Stimulated activated CD8-positive, alpha-beta memory T cell treated with anti-CD3 and anti-CD28 coated beads, Interleukin-7, amount 100 ng/mL, for 48 hours (primary cell): ENCODE data around the gene LTO1.

Experiments
- DNase-seq, 2 donors: peaks; one replicate each; pipeline ENCODE4 v3.0.0-alpha.2; 2020; ENCODE audit warnings: low read depth in 1 of 2; ENCODE audit errors: extremely low read depth in 1 of 2

The LTO1 gene

GRCh38 chr11:69647390-69647748, 27.8 kb downstream of the LTO1 start:
- no peak for DNase-seq

DNA sequence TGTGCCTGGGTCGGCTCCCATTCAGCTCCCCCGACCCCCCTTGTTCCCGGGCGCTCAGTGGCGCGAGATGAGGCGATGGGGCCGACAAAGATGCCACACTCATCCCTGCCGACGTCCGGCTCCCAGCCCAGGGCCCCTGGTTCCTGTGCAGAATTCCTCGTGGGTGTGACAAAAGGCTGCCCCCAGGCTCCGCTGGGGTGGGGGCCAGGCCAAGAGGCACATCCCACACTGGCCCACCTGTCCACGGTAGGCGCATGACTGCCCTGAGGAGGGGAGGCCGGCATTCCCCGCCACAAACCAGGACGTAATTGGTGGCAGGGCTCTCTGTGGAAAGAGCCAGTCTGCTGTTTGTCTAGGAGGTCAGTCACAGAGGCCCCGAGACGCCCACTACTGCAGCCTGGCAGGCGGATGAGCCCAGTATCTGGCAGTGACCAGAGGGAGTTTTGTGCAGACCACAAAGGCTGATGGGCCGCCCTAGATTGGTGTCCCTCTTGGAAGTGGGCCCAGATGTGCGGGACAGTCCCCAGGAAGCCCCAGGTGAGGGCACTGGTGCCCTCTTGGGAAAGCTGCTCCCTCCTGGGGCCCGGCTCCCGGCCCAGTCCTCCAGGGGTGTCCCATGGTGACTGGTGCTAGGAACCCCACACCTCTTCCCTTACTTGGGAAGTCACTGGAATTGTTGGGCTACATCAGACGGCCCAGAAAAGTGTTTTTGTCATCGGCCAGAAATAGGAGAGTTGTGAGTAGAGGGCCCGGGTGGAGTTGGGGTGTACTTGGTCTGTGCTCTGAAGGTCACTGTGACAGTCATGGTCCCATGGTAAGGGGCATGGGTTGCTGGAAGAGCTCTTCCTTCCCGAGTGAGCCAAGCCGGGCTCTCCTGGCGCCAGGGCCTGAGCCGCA, 28.4 kb downstream of the LTO1 start:
- DNase-seq, result no peak

DNA sequence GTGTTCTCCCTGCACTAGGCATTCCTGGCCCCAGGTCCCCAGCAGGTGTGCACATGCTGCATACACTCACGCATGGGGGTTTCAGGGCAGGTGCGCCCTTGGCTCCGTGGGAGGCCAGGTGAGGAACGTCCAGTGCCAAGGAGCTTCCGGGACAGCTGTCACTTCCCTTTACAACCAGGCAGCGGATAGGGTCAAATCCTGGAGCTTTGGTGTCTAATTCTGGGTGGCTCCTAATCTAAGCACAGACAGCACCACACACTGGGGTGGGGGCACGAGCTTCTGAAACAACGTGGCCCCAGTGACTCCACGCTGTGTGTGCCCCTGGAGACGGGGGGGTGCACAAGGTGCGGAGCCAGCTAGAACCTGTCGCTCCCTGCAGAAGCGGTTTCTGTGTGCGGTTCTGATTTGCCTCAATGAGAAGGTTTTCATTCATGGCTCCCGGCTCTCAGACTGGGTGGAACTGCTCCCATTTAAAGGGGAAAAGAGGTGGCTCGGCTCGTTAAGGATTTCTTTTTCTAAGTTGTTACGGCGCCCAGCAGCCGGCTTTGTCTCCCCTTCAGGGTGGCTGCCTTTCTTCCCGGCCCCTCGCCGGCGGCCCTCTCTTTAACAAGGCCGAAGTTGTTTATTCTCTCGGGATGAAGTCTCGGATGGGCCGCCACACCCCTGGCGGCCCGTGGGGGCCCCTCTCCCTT, 29.2 kb downstream of the LTO1 start:
- DNase-seq, result no peak

DNA sequence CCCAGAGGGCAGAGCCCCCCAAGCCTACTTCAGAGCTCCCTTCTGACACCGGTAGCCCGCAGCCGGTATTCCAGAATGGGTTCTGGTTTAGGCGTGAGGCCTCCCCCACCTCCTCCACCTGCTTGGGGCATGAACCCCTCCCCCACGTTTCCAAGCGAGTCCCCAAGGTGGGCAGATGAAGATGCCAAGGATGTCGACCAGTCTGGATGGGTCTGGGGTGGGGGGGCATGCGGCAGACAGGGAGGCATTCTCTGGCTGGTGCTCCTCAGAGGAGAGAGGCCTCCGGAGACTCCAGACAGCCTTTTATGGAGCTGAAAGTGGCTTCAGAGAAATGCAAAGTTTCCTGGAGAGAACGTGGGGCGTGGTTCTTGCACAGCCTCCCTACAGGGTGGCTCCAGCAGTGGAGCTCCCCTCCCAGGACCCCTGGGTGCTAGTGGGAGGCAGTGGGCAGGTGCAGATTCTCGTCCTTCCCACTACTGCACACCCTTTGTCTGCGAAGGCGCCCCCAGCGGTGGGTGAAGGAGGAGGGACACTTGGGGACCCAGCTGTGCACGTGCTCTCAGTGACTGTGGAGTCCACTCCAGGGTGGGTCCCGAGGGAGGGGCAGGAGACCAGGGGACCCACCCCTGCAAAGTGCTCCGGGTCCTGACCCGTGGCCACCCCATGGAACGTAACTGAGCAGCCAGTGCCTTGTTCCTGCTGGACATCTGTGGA, 30.0 kb downstream of the LTO1 start:
- no peak for DNase-seq

DNA sequence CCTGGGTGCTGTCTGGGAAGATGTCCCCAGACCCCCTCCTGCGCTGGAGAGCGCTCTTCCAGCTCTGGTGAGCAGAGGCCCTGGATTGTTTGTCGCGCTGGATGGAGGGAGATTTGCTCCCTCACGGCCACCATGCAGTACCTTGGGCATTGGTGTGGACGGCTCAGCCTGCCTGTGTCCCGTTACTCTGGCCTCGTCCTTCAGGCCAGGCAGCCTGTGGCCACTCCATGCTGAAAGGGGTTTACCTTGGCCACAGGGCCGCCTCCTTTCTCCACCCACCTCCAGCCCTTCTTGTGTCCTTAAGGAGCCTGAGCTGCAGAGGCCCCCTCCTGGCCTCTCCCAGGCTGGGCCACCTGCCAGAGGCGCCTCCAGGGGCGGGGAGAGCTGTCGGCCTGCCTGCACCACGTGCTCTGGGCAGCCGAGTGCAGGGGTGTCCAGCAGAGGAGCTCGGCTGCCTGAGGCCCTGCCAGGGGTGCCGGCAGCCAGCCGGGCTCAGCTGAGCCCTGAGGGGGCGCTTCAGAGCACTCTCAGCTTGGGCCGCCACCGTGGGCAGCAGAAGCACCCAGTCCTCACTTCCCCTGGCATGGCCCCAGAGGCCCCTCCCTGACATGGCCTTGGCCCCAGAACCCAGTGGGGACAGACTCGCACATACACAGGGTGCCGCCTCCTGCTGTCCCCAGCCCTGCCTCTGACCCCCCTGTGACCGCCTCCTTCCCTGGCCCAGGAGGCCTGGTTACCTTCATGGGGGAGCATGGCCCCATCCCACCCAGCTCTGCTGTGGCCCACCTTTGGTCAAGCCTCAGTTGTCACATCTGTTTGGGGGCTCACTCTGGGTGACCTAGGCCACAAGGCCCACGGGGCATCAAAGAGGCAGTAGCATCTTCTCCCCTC, 30.8 kb downstream of the LTO1 start:
- no peak for DNase-seq

DNA sequence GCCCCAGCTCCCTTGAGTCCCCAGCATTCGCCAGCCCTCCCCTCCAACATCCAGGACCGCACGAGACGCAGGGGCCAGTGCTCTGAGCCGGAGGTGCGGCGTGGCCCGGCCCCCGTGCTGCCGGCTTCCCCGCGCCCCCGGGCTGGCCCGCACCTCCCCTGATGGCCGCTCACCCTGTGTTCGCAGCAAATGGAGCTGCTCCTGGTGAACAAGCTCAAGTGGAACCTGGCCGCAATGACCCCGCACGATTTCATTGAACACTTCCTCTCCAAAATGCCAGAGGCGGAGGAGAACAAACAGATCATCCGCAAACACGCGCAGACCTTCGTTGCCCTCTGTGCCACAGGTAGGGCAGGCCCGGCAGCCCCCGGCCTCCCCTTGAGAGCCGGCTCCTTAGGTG, 31.5 kb downstream of the LTO1 start:
- no peak for DNase-seq

DNA sequence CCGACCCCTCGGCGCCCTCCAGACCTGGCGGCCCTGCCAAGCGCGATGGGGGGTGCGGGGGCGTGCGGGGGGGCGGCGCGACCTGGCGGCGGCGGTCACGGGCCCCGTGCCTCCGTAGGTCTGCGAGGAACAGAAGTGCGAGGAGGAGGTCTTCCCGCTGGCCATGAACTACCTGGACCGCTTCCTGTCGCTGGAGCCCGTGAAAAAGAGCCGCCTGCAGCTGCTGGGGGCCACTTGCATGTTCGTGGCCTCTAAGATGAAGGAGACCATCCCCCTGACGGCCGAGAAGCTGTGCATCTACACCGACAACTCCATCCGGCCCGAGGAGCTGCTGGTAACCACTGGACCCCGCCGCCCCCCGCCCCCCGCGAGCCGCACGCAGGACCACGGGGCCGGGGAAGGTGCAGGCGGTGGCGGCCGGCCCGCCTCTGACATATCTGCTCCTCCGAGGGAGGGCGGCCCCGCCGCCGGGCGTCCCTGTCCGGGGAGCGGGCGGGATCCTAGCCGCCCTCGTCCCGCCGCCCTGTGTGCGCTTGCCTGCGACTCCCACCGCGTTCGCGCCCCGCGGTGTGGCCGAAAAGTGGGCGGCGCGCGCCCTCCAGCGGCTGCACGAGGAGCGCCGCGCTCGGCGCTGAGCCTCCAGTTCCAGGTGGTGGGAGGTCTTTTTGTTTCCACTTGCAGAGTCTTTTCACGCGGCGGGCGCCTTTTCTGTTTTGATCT, 32.1 kb downstream of the LTO1 start:
- peak; percentile 47 to 49 for DNase-seq

- DNase-seq, result no peak
Measured at GRCh38 chr11:69642549-69642912, 32.6 kb downstream of the LTO1 start.

- no peak for DNase-seq
Measured at GRCh38 chr11:69641681-69642548, 33.2 kb downstream of the LTO1 start.

GRCh38 chr11:69640995-69641581, 34.1 kb downstream of the LTO1 start, which contains the start of gene CCND1:
Gene CCND1, plus strand, starts transcription at chr11:69641156. Its CDS starts 158 bp downstream, at chr11:69641314.
- no peak for DNase-seq

DNA sequence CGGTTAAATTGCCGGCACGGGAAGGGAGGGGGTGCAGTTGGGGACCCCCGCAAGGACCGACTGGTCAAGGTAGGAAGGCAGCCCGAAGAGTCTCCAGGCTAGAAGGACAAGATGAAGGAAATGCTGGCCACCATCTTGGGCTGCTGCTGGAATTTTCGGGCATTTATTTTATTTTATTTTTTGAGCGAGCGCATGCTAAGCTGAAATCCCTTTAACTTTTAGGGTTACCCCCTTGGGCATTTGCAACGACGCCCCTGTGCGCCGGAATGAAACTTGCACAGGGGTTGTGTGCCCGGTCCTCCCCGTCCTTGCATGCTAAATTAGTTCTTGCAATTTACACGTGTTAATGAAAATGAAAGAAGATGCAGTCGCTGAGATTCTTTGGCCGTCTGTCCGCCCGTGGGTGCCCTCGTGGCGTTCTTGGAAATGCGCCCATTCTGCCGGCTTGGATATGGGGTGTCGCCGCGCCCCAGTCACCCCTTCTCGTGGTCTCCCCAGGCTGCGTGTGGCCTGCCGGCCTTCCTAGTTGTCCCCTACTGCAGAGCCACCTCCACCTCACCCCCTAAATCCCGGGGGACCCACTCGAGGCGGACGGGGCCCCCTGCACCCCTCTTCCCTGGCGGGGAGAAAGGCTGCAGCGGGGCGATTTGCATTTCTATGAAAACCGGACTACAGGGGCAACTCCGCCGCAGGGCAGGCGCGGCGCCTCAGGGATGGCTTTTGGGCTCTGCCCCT, 34.7 kb downstream of the LTO1 start:
- DNase-seq, result no peak

GRCh38 chr11:69639831-69640230, 35.3 kb downstream of the LTO1 start:
- no peak for DNase-seq

DNA sequence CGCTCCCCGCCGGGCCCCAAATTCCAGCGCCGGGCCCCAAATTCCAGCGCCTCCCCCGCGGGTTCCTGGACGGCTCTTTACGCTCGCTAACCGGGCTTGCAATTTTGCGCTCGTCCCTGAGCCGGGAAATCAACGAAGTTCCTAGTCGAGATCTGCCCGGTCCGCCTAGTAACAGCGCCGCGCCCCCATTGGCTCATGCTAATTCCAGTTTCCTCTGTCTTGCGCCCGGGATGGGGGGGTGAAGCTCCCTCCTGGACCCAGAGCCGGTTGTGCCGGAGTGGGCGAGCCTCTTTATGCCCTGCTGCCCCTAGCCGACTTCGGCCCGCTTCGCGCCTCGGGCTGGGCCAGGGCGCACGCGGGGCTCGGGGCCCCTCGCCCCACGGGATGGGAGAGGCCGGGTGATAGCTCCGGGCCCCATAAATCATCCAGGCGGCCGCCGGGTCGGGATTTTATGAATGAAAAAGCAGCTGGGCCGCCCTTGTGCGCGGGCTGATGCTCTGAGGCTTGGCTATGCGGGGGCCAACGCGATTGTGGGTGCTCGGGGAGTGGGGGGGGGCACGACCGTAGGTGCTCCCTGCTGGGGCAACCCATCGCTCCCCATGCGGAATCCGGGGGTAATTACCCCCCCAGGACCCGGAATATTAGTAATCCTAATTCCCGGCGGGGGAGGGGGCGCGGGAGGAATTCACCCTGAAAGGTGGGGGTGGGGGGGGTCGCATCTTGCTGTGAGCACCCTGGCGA, 36.0 kb downstream of the LTO1 start:
- no peak for DNase-seq

DNA sequence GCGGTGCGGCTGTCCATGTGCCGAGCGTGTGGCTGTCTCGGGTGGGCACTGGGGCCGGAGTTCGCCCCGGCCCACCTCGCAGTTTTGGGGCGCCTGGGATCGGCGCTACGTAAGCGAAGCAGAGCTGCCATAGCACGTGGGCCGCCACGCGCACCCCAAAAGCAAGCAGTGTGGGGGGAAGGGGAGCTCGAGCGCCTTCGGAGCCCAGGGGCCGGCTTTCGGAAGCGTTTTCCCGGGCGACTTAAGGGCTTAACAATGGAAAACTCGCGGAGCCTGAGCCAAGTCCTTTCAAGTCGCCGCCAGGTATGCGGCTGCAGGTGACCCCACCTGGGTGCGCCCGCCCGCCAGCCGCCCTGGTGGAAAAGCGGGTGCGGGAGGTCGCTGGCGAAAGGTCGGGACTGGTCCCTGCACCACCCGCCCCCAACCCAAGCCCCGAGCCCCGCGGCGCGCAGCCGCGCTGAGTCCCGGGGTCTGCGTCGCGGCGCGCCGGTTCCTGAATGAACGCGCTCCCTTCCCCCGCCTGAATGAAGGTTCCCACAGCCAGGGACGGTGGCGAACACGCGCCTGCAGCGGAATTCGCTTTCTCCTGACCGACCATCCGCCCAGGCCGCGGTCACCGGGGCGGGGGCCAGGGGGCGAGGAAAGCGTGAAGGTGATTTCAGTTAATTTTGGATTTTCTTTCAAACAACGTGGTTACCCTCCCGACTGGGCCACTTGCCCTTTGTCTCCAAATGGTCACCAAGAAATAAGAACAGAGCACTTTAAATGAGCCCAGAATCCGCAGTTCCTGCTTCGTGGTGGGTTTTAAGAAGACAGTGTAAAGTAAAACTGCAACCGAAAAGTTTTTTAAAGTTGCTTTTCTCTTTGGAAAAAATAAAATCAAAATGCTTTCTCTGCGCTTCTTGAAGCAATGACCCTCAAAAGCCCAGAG, 36.9 kb downstream of the LTO1 start:
- no peak for DNase-seq

GRCh38 chr11:69637198-69637940, 37.8 kb downstream of the LTO1 start:
- no peak for DNase-seq
